NB4 (cell line): ENCODE results near the gene ROMO1.
"Not testable (repeated sequence)": the region's sequence is repeated elsewhere in the genome, so short reads cannot be mapped to it uniquely, and the experiment has no call there.

Experiments
- CTCF ChIP-seq: IDR thresholded peaks from one replicate; pipeline ENCODE4 v1.5.1; 2012; ENCODE audit warnings: low read depth, low read length
- MYC ChIP-seq: IDR thresholded peaks from 2 replicates; pipeline ENCODE4 v1.6.1; 2011; ENCODE audit warnings: low read depth, low read length
- POLR2A ChIP-seq: IDR thresholded peaks from 2 replicates; pipeline ENCODE4 v1.6.1; 2011; ENCODE audit warnings: mild to moderate bottlenecking; ENCODE audit not compliant: insufficient read length; ENCODE audit errors: extremely low read depth

- not testable (repeated sequence) for TF ChIP-seq CTCF, POLR2A, MYC
These were observed 24.6 kb downstream of the ROMO1 start for GRCh38 chr20:35723652-35724320.
